HepG2 (cell line): ENCODE data around the gene SERTAD2. TPM values are rescaled to one million over a fixed set of nuclear protein-coding genes. Genes with fewer than 3 reads are reported as not detected.

ENCODE experiments used
- ATM ChIP-seq: fragments of 450-650 bp; IDR thresholded peaks from 2 replicates; pipeline ENCODE4 v1.7.1; 2017; ENCODE audit warnings: mild to moderate bottlenecking, borderline replicate concordance
- GATAD1 ChIP-seq: IDR thresholded peaks from 2 replicates; pipeline ENCODE4 v1.6.1; 2016; ENCODE audit warnings: missing genetic modification reagents, missing compliant biosample characterization
- GTF2F1 ChIP-seq: fragments of 150-350 bp; IDR thresholded peaks from 2 replicates; pipeline ENCODE4 v1.6.1; 2014; ENCODE audit warnings: low read length
- IKZF5 ChIP-seq: IDR thresholded peaks from 2 replicates; pipeline ENCODE4 v1.6.1; 2018; ENCODE audit warnings: missing genetic modification reagents, mild to moderate bottlenecking, missing compliant biosample characterization
- KLF9 ChIP-seq: IDR thresholded peaks from 2 replicates; pipeline ENCODE4 v1.6.1; 2016; ENCODE audit warnings: low read depth
- RCOR2 ChIP-seq: IDR thresholded peaks from 2 replicates; pipeline ENCODE4 v1.6.1; 2016; ENCODE audit warnings: missing biosample characterization, missing genetic modification reagents
- SP4 ChIP-seq: sonication (generic); formaldehyde crosslinking; IDR thresholded peaks from 2 replicates; pipeline ENCODE4 v1.8.1; 2023; ENCODE audit warnings: mild to moderate bottlenecking, missing genetic modification reagents
- TBX2 ChIP-seq: sonication (generic); formaldehyde crosslinking; IDR thresholded peaks from 2 replicates; pipeline ENCODE4 v1.5.0; 2020; ENCODE audit warnings: missing genetic modification reagents, mild to moderate bottlenecking, borderline replicate concordance
- TSC22D2 ChIP-seq: sonication (generic); formaldehyde crosslinking; IDR thresholded peaks from 2 replicates; pipeline ENCODE4 v1.5.1; 2020; ENCODE audit warnings: missing genetic modification reagents, mild to moderate bottlenecking, borderline replicate concordance
- ZBTB26 ChIP-seq: IDR thresholded peaks from 2 replicates; pipeline ENCODE4 v1.6.1; 2016; ENCODE audit warnings: missing compliant biosample characterization, missing genetic modification reagents, borderline replicate concordance
- ZBTB38 ChIP-seq: sonication (generic); formaldehyde crosslinking; IDR thresholded peaks from 2 replicates; pipeline ENCODE4 v1.5.1; 2020; ENCODE audit warnings: mild to moderate bottlenecking, missing genetic modification reagents
- ZNF318 ChIP-seq: sonication (generic); formaldehyde crosslinking; IDR thresholded peaks from 2 replicates; pipeline ENCODE4 v1.4.0; 2020; ENCODE audit warnings: mild to moderate bottlenecking, missing genetic modification reagents
- ZNF33B ChIP-seq: sonication (generic); formaldehyde crosslinking; IDR thresholded peaks from 2 replicates; pipeline ENCODE4 v1.5.1; 2020; ENCODE audit warnings: mild to moderate bottlenecking, missing genetic modification reagents
- ZNF747 ChIP-seq: sonication (generic); formaldehyde crosslinking; IDR thresholded peaks from 2 replicates; pipeline ENCODE4 v1.8.1; 2023; ENCODE audit warnings: missing genetic modification reagents, mild to moderate bottlenecking, borderline replicate concordance
- ZSCAN31 ChIP-seq: sonication (generic); formaldehyde crosslinking; IDR thresholded peaks from 2 replicates; pipeline ENCODE4 v1.5.0; 2020; ENCODE audit warnings: low read depth, mild to moderate bottlenecking, missing genetic modification reagents
- ZZZ3 ChIP-seq: sonication (generic); formaldehyde crosslinking; IDR thresholded peaks from 2 replicates; pipeline ENCODE4 v1.4.0; 2020; ENCODE audit warnings: missing genetic modification reagents, mild to moderate bottlenecking, borderline replicate concordance
- polyA plus RNA-seq, 8 experiments: library from polyadenylated mRNA; depleted of rRNA in 3 of 8; stranded (reverse) in 7 of 8; unstranded in 1 of 8; fragments of >200 nt; fragmentation: Illumina TruSeq in 4 of 8; extraction: Trizol in 4 of 8; gene quantifications; 2 replicates each; pipeline versions ENCODE4 v1.2.1 to v1.2.3, GENCODE V29; 2011 to 2016; ENCODE audit warnings: low read depth in 4 of 8, missing spikeins in 1 of 8, mixed read lengths in 1 of 8; ENCODE audit not compliant: insufficient read depth in 1 of 8
- total RNA-seq, 5 experiments: library from RNA; depleted of rRNA; stranded (reverse); fragments of >200 nt; fragmentation: Illumina TruSeq; extraction: Trizol; gene quantifications; 2 replicates each; pipeline ENCODE4 v1.2.3, GENCODE V29; 2016; ENCODE audit warnings: low read depth in 1 of 5

Gene SERTAD2
- total and polyA plus RNA-seq, 2 of the 13 experiments (the other 11 are each of a cell fraction or from before 2014, with no cell fraction given), result 6.7 to 22.6 TPM

- TF ChIP-seq ZNF318 (CRISPR knock-in tag) (no peak), GATAD1 (CRISPR knock-in tag) (0 out of 2 replicates have a peak, but pooled peaks have one; percentile 24), ZZZ3 (CRISPR knock-in tag) (no peak), ZNF33B (CRISPR knock-in tag) (no peak), ZBTB26 (CRISPR knock-in tag) (no peak), ZNF747 (CRISPR knock-in tag) (0 out of 2 replicates have a peak, but pooled peaks have one; percentile 28), ATM (no peak), GTF2F1 (no peak), ZBTB38 (peak; percentile 33; the same call in 1 of the 2 replicates), TBX2 (CRISPR knock-in tag) (peak; percentile 39; the same call in 1 of the 2 replicates), IKZF5 (CRISPR knock-in tag) (peak; percentile 45; the same call in 1 of the 2 replicates), KLF9 (no peak), ZSCAN31 (peak; percentile 44; the same call in 1 of the 2 replicates), SP4 (CRISPR knock-in tag) (no peak), RCOR2 (CRISPR knock-in tag) (no peak), TSC22D2 (CRISPR knock-in tag) (peak; percentile 32; the same call in 1 of the 2 replicates)
Observed at GRCh38 chr2:64644458-64645382, 9.0 kb downstream of the SERTAD2 start (continued).
